WTC11 (cell line): ENCODE results near the gene GPA33.

Source experiments
- ELF4 ChIP-seq: sonication (generic); formaldehyde crosslinking; IDR thresholded peaks from 2 replicates; pipeline ENCODE4 v1.8.1; 2022; ENCODE audit warnings: low read depth, mild to moderate bottlenecking, moderate library complexity, missing genetic modification reagents
- ESRRA ChIP-seq: sonication (generic); formaldehyde crosslinking; IDR thresholded peaks from 2 replicates; pipeline ENCODE4 v1.8.1; 2022; ENCODE audit warnings: mild to moderate bottlenecking, missing genetic modification reagents, borderline replicate concordance
- IRF2 ChIP-seq: sonication (generic); formaldehyde crosslinking; IDR thresholded peaks from 2 replicates; pipeline ENCODE4 v1.8.0; 2022; ENCODE audit warnings: low read depth, missing genetic modification reagents, borderline replicate concordance
- NFE2L1 ChIP-seq: sonication (generic); formaldehyde crosslinking; IDR thresholded peaks from 2 replicates; pipeline ENCODE4 v1.8.1; 2023; ENCODE audit warnings: missing genetic modification reagents
- NR3C1 ChIP-seq: sonication (generic); formaldehyde crosslinking; conservative IDR thresholded peaks from 2 replicates; pipeline ENCODE4 v1.8.1; 2023; ENCODE audit warnings: low read depth, mild to moderate bottlenecking, missing genetic modification reagents
- PRDM15 ChIP-seq: sonication (generic); formaldehyde crosslinking; IDR thresholded peaks from 2 replicates; pipeline ENCODE4 v1.8.0; 2022; ENCODE audit warnings: missing genetic modification reagents
- ZNF138 ChIP-seq: sonication (generic); formaldehyde crosslinking; conservative IDR thresholded peaks from 2 replicates; pipeline ENCODE4 v1.8.1; 2022; ENCODE audit warnings: mild to moderate bottlenecking, moderate library complexity, missing genetic modification reagents
- ZNF263 ChIP-seq: sonication (generic); formaldehyde crosslinking; IDR thresholded peaks from 2 replicates; pipeline ENCODE4 v1.8.1; 2022; ENCODE audit warnings: low read depth, mild to moderate bottlenecking, moderate library complexity, missing genetic modification reagents
- TF ChIP-seq, protein P1 (sequence below): fragments of 200-600 bp; IDR thresholded peaks from 2 replicates; pipeline ENCODE4 v1.8.0; 2022; ENCODE audit warnings: antibody characterized with exemption
- TF ChIP-seq, protein P2 (sequence below): sonication (generic); formaldehyde crosslinking; IDR thresholded peaks from 2 replicates; pipeline ENCODE4 v1.8.1; 2022; ENCODE audit warnings: low read depth, mild to moderate bottlenecking, moderate library complexity, missing genetic modification reagents, borderline replicate concordance

GRCh38 chr1:167077128-167077867 lies 12.9 kb downstream of the GPA33 start:
- no peak for TF ChIP-seq NFE2L1 (CRISPR knock-in tag)
- no peak for TF ChIP-seq PRDM15 (CRISPR knock-in tag)
- no peak for TF ChIP-seq ZNF138 (CRISPR knock-in tag)
- no peak for TF ChIP-seq IRF2 (CRISPR knock-in tag)
- no peak for TF ChIP-seq ESRRA (CRISPR knock-in tag)
- no peak for TF ChIP-seq ZNF263 (CRISPR knock-in tag)
- TF ChIP-seq NR3C1 (CRISPR knock-in tag), result no peak
- TF ChIP-seq, protein P1, sequence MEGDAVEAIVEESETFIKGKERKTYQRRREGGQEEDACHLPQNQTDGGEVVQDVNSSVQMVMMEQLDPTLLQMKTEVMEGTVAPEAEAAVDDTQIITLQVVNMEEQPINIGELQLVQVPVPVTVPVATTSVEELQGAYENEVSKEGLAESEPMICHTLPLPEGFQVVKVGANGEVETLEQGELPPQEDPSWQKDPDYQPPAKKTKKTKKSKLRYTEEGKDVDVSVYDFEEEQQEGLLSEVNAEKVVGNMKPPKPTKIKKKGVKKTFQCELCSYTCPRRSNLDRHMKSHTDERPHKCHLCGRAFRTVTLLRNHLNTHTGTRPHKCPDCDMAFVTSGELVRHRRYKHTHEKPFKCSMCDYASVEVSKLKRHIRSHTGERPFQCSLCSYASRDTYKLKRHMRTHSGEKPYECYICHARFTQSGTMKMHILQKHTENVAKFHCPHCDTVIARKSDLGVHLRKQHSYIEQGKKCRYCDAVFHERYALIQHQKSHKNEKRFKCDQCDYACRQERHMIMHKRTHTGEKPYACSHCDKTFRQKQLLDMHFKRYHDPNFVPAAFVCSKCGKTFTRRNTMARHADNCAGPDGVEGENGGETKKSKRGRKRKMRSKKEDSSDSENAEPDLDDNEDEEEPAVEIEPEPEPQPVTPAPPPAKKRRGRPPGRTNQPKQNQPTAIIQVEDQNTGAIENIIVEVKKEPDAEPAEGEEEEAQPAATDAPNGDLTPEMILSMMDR, result no peak
- TF ChIP-seq, protein P2, sequence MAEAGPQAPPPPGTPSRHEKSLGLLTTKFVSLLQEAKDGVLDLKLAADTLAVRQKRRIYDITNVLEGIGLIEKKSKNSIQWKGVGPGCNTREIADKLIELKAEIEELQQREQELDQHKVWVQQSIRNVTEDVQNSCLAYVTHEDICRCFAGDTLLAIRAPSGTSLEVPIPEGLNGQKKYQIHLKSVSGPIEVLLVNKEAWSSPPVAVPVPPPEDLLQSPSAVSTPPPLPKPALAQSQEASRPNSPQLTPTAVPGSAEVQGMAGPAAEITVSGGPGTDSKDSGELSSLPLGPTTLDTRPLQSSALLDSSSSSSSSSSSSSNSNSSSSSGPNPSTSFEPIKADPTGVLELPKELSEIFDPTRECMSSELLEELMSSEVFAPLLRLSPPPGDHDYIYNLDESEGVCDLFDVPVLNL, result no peak
- TF ChIP-seq ELF4, result no peak
